ENCODE data around the gene ORM1.

- no peak for TF ChIP-seq SP1 (IDR thresholded peaks at IDR 0.05)
- TF ChIP-seq NFRKB (IDR thresholded peaks at IDR 0.05) = no peak
- TF ChIP-seq FOXK2 (IDR thresholded peaks at IDR 0.05) = no peak
- TF ChIP-seq SUZ12 (IDR thresholded peaks at IDR 0.05) = no peak
- no peak for TF ChIP-seq ELF4 (IDR thresholded peaks at IDR 0.05)
- no peak for TF ChIP-seq FOXA1 (IDR thresholded peaks at IDR 0.05)
- no peak for TF ChIP-seq BHLHE40 (IDR thresholded peaks at IDR 0.05; ENCODE audit: borderline replicate concordance)
- no peak for TF ChIP-seq FOXM1 (IDR thresholded peaks at IDR 0.05; ENCODE audit: borderline replicate concordance)
Observed at GRCh38 chr9:114343471-114344187, 20.7 kb downstream of the ORM1 start.

All from HEK293T (cell line).